GM12875 (cell line): Measurements from ENCODE around the gene DCLK2.

ENCODE experiments used
- H3K4me3 ChIP-seq: one replicate; pipeline ENCODE4 v1.5.1; 2011; ENCODE audit warnings: low read depth, low read length, control low read depth
- TF ChIP-seq, protein P1 (sequence below): IDR thresholded peaks from 2 replicates; pipeline ENCODE4 v1.5.1; 2011; ENCODE audit warnings: low read depth, mild to moderate bottlenecking, control low read depth, inconsistent platforms, low read length, moderate library complexity, borderline replicate concordance; ENCODE audit not compliant: insufficient read depth

Gene DCLK2

GRCh38 chr4:150253965-150254630 lies 175.9 kb downstream of the DCLK2 start:
- H3K4me3 ChIP-seq = no peak overlapping the region
- TF ChIP-seq, protein P1, sequence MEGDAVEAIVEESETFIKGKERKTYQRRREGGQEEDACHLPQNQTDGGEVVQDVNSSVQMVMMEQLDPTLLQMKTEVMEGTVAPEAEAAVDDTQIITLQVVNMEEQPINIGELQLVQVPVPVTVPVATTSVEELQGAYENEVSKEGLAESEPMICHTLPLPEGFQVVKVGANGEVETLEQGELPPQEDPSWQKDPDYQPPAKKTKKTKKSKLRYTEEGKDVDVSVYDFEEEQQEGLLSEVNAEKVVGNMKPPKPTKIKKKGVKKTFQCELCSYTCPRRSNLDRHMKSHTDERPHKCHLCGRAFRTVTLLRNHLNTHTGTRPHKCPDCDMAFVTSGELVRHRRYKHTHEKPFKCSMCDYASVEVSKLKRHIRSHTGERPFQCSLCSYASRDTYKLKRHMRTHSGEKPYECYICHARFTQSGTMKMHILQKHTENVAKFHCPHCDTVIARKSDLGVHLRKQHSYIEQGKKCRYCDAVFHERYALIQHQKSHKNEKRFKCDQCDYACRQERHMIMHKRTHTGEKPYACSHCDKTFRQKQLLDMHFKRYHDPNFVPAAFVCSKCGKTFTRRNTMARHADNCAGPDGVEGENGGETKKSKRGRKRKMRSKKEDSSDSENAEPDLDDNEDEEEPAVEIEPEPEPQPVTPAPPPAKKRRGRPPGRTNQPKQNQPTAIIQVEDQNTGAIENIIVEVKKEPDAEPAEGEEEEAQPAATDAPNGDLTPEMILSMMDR = no peak

- TF ChIP-seq, protein P1 = no peak
Observed at GRCh38 chr4:150255610-150256224, 177.5 kb downstream of the DCLK2 start.

GRCh38 chr4:150256225-150256620 lies 178.0 kb downstream of the DCLK2 start:
- TF ChIP-seq, protein P1 = no peak

More at GRCh38 chr4:150255610-150256224, 177.5 kb downstream of the DCLK2 start:
- no peak overlapping the region for H3K4me3 ChIP-seq

DNA sequence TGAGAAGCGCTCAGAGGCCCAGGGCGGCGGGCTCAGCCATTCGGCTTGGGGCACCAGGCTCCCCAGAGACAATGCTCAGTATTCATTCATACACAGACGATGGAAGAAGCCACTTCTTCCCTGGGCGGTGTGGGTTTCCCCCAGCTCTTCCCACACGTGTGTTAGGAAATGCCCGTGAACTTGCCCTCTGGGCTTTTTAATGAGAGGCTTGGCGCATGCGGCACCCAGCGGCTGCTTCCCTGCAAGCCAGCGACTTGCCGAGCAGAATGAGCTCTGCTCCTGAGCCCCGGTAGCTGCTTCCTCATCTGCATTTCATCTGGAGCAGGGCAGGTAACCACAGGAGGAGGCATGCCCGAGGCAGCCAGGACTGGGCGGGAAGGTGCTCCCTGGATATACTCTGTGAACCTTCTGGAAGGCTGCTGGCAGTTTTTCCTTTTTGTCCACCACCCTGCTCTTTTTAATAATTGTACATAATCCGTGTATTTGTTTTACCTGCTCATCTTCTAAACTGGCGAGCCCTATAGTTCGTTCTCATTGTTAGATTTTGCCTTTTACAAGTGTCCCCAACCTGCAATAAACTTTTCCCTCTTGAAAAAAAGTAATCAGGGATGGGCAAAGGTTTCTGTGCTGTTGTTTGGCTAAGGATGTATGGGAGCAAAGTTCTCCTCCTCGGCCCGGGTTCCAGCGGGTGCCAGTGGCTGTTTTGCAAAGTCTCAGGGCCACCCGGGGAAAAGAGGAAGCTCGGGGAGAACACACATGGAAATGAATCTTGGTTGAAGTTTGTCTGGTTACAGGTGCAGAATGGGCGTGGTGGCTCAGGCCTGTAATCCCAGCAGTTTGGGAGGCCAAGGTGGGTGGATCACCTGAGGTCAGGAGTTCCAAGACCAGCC lies 178.8 kb downstream of the DCLK2 start:
- H3K4me3 ChIP-seq = no peak overlapping the region
- TF ChIP-seq, protein P1 = no peak

More at GRCh38 chr4:150256225-150256620, 178.0 kb downstream of the DCLK2 start:
- no peak overlapping the region for H3K4me3 ChIP-seq

GRCh38 chr4:150258569-150258968 lies 180.3 kb downstream of the DCLK2 start:
- TF ChIP-seq, protein P1 = no peak
- no peak overlapping the region for H3K4me3 ChIP-seq

DNA sequence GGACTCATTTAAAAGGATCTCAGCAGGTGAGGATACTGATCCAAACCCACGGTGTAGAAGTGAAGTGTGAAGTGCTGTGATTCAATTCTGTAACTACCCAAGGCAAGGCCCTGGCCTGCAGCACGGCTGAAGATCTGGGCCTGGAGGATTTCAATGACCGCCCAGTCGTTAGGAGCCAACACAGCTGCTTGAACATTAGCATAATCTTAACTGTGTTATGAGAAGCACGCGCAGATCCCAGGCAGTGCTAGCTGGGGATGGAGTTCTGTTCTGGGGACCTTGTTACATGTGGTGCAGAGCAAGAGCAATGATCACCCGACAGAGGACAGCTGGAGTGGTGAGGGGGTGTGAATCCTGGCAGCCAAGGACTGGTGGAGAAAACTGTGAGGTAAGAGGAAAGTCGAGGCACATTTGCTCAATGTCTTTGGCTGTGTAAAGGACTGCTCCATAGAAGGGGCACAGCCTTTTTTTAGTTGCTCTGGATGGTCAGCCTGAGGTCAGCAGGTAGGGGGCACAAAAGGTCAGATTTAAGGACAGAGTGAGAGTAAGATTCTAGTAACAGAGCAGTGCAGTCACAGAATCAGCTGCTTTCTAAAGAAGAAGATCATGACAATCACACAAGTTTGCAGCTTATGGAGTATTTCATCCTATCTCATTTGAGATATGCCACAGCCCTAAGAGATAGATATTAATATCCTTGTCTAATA lies 181.8 kb downstream of the DCLK2 start:
- H3K4me3 ChIP-seq = no peak overlapping the region
- TF ChIP-seq, protein P1 = no peak
